HG03442 (cell line): ENCODE measurements around the gene LRCOL1.

ENCODE experiments used
- ATAC-seq: cut with Tn5 transposase; IDR thresholded peaks from one replicate; pipeline ENCODE4 v1.9.1; 2021; ENCODE audit warnings: mild to moderate bottlenecking, moderate library complexity; ENCODE audit not compliant: unreplicated experiment

Gene LRCOL1

GRCh38 chr12:132620113-132620898 lies 9.9 kb upstream of the LRCOL1 start:
- ATAC-seq: no peak

- no peak for ATAC-seq
Measured at GRCh38 chr12:132619386-132620112, 9.2 kb upstream of the LRCOL1 start.

- no peak for ATAC-seq
Measured at GRCh38 chr12:132619071-132619385, 8.6 kb upstream of the LRCOL1 start.

GRCh38 chr12:132618683-132619043 lies 8.3 kb upstream of the LRCOL1 start, which contains the start of gene P2RX2:
Gene P2RX2, plus strand, starts transcription at chr12:132618776. Its CDS starts 41 bp downstream, at chr12:132618817.
- ATAC-seq: no peak

- no peak for ATAC-seq
Measured at GRCh38 chr12:132617822-132618682, 7.7 kb upstream of the LRCOL1 start.

- no peak for ATAC-seq
Measured at GRCh38 chr12:132617135-132617701, 6.8 kb upstream of the LRCOL1 start.

- no peak for ATAC-seq
Measured at GRCh38 chr12:132615579-132616038, 5.2 kb upstream of the LRCOL1 start.

GRCh38 chr12:132614861-132615578 lies 4.6 kb upstream of the LRCOL1 start:
- peak; percentile 55 for ATAC-seq

- no peak for ATAC-seq
Measured at GRCh38 chr12:132614029-132614428, 3.6 kb upstream of the LRCOL1 start.

GRCh38 chr12:132611620-132612019 lies 1.2 kb upstream of the LRCOL1 start:
- no peak for ATAC-seq

GRCh38 chr12:132610866-132611602 lies 652 bp upstream of the LRCOL1 start:
- ATAC-seq: no peak

- no peak for ATAC-seq
Measured at GRCh38 chr12:132608231-132609171, 1.9 kb downstream of the LRCOL1 start.

GRCh38 chr12:132606927-132607326 lies 3.5 kb downstream of the LRCOL1 start:
- no peak for ATAC-seq

GRCh38 chr12:132606466-132606865 lies 3.9 kb downstream of the LRCOL1 start:
- no peak for ATAC-seq

GRCh38 chr12:132605892-132606291 lies 4.5 kb downstream of the LRCOL1 start:
- ATAC-seq: no peak

- no peak for ATAC-seq
Measured at GRCh38 chr12:132604668-132605441, 5.5 kb downstream of the LRCOL1 start.

GRCh38 chr12:132604151-132604618 lies 6.2 kb downstream of the LRCOL1 start:
- ATAC-seq: no peak
